HUES6 (cell line): ENCODE data around the gene EZR.
"Not testable (repeated sequence)": the region's sequence is repeated elsewhere in the genome, so short reads cannot be mapped to it uniquely, and the experiment has no call there.

ENCODE experiments used
- H3K27ac ChIP-seq: 2 replicates; pipeline ENCODE4 v1.7.0; 2013; ENCODE audit warnings: low read depth, mild to moderate bottlenecking, low read length, inconsistent platforms
- H3K27me3 ChIP-seq: 2 replicates; pipeline ENCODE4 v1.6.1; 2013; ENCODE audit warnings: low read length; ENCODE audit not compliant: control insufficient read depth, insufficient read depth
- H3K36me3 ChIP-seq: 2 replicates; pipeline ENCODE4 v1.6.1; 2013; ENCODE audit warnings: low read length; ENCODE audit not compliant: control insufficient read depth, insufficient read depth
- H3K4me1 ChIP-seq: 2 replicates; pipeline ENCODE4 v1.6.1; 2013; ENCODE audit warnings: low read length; ENCODE audit not compliant: control insufficient read depth, insufficient read depth
- H3K4me3 ChIP-seq: 2 replicates; pipeline ENCODE4 v1.5.1; 2013; ENCODE audit warnings: low read depth, low read length
- H3K9ac ChIP-seq: one replicate; pipeline ENCODE4 v1.6.1; 2013; ENCODE audit warnings: mild to moderate bottlenecking, low read length
- H3K9me3 ChIP-seq: 2 replicates; pipeline ENCODE4 v1.6.1; 2013; ENCODE audit warnings: low read depth, low read length; ENCODE audit not compliant: control insufficient read depth, insufficient read depth

The EZR gene

GRCh38 chr6:158828807-158829206 lies 9.6 kb upstream of the EZR start:
- H3K4me1 ChIP-seq = peaks cover 10% of the 10 kb centered on the region; the same call in 1 of the 2 replicates

DNA sequence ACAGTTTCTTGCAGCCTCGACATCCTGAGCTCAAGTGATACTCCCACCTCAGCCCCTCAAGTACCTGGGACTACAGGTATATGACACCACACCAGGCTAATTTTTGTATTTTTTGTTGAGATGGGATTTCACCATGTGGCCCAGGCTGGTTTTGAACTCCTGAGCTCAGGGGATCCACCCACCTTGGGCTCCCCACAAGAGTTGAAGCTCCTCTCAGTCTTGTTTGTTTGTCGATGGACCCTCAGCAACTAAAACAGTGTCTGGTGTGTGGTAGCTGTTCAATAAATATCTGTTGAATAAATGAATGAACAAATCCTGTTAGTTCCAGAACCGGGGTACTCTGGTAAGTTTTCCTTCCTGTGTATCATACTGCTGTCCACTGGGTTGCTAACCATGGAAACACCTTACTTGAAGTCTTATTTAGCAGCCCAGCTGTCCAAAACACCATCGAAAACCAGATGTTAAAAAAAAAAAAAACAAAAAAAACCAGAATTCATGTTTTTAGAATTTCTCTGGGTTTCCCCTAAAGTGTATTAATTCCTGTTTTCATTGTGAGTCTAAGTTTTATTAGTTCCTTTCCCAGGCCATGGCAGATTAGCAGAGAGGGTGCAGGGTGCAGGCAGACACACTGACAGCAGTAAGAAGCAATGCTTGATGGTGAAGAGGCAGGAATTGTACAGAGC lies 7.8 kb upstream of the EZR start:
- H3K9ac ChIP-seq = no peak overlapping the region
- H3K27ac ChIP-seq = no peak overlapping the region
- no peak overlapping the region for H3K4me3 ChIP-seq
- H3K36me3 ChIP-seq = no peaks in the 10 kb centered on the region
- no peaks in the 10 kb centered on the region for H3K9me3 ChIP-seq
- H3K4me1 ChIP-seq = peaks cover 21% of the 10 kb centered on the region
- H3K27me3 ChIP-seq = no peaks in the 10 kb centered on the region

More at GRCh38 chr6:158828807-158829206, 9.6 kb upstream of the EZR start:
- Histone ChIP-seq H3K9ac (no peak overlapping the region), H3K27me3 (no peaks in the 10 kb centered on the region), H3K36me3 (no peaks in the 10 kb centered on the region), H3K27ac (no peak overlapping the region), H3K4me3 (no peak overlapping the region), H3K9me3 (no peaks in the 10 kb centered on the region)

DNA sequence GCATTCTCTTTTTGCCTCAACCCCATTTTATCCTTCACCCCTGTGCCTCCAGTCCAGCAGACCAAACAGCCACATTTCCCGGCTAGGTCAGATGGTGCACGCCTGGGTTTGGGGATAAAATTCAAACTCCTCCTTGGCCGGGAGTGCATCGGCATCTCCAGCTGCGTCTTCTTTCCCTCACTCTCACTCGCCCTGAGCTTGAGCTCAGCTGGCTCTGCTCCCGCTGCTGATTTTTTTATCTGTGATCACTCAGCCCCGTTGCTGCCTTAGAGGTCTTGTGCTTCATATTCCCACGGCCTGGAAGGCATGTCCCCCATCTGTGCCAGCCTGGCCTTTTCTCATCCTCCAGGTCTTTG lies 6.8 kb upstream of the EZR start:
- Histone ChIP-seq H3K9ac (no peak overlapping the region), H3K27ac (no peak overlapping the region), H3K4me3 (no peak overlapping the region), H3K27me3 (no peaks in the 10 kb centered on the region), H3K36me3 (no peaks in the 10 kb centered on the region), H3K9me3 (no peaks in the 10 kb centered on the region), H3K4me1 (peaks cover 21% of the 10 kb centered on the region)

DNA sequence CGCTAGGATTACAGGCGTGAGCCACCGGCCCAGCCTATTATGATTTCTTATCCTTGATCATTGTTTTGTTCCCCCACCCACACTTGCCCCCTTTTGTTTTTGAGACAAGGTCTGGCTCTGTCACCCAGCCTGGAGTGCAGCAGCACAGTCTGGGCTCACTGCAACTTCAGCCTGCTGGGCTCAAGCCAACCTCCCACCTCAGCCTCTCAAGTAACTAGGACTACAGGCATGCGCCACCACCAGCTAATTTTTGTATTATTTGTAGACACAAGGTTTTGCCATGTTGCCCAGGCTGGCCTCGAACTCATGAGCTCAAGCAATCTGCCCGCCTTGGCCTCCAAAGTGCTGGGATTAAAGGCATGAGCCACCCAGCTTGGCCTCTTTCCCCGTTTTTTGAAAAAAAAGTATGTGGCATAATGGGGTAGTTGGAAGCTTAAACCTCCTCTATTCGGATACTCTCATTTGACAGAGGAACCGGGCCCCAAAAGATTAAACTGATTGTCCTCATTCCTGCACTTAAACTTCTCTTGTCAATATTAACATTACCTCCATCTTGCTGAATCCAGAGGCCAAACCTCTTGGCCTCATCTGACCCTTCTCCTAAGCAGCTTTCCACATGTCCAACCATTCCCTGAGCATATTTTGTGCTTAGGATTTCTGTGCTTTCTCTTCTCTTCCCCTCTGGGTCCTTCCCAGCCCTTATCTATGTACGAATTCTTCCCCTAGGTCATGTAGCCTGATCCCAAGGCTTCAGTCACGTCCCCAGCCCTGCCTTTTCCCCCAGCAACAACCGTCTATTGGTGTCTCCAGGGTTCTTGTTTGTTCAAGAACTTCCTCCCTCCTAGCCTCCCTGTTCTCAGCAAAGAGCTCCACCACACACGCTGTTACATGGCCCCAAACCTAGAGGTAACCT lies 6.1 kb upstream of the EZR start:
- Histone ChIP-seq H3K27me3 (no peaks in the 10 kb centered on the region), H3K9ac (no peak overlapping the region), H3K36me3 (no peaks in the 10 kb centered on the region), H3K4me1 (peaks cover 21% of the 10 kb centered on the region), H3K4me3 (no peak overlapping the region), H3K27ac (no peak overlapping the region), H3K9me3 (no peaks in the 10 kb centered on the region; the same call in 1 of the 2 replicates)

- H3K27ac ChIP-seq, H3K4me3 ChIP-seq, H3K9ac ChIP-seq, H3K9me3 ChIP-seq, H3K27me3 ChIP-seq, H3K36me3 ChIP-seq: not testable (repeated sequence)
- peaks cover 16% of the 10 kb centered on the region for H3K4me1 ChIP-seq
Observed at GRCh38 chr6:158823616-158824015, 4.4 kb upstream of the EZR start.

GRCh38 chr6:158819977-158820622 lies 932 bp upstream of the EZR start:
- Histone ChIP-seq H3K9ac (no peak overlapping the region), H3K27ac (no peak overlapping the region; the same call in 1 of the 2 replicates), H3K4me3 (no peak overlapping the region), H3K27me3 (peaks cover 3% of the 10 kb centered on the region; the same call in 1 of the 2 replicates), H3K4me1 (peaks cover 26% of the 10 kb centered on the region), H3K36me3 (peaks cover 29% of the 10 kb centered on the region), H3K9me3 (no peaks in the 10 kb centered on the region; the same call in 1 of the 2 replicates)

GRCh38 chr6:158818581-158819212 lies 471 bp downstream of the EZR start:
- Histone ChIP-seq H3K27ac (peak overlapping the region; percentile 82; the same call in 1 of the 2 replicates), H3K4me1 (peaks cover 38% of the 10 kb centered on the region), H3K9ac (peak overlapping the region; percentile 93), H3K4me3 (peak overlapping the region; percentile 83), H3K36me3 (peaks cover 42% of the 10 kb centered on the region), H3K27me3 (peaks cover 3% of the 10 kb centered on the region; the same call in 1 of the 2 replicates), H3K9me3 (no peaks in the 10 kb centered on the region; the same call in 1 of the 2 replicates)

DNA sequence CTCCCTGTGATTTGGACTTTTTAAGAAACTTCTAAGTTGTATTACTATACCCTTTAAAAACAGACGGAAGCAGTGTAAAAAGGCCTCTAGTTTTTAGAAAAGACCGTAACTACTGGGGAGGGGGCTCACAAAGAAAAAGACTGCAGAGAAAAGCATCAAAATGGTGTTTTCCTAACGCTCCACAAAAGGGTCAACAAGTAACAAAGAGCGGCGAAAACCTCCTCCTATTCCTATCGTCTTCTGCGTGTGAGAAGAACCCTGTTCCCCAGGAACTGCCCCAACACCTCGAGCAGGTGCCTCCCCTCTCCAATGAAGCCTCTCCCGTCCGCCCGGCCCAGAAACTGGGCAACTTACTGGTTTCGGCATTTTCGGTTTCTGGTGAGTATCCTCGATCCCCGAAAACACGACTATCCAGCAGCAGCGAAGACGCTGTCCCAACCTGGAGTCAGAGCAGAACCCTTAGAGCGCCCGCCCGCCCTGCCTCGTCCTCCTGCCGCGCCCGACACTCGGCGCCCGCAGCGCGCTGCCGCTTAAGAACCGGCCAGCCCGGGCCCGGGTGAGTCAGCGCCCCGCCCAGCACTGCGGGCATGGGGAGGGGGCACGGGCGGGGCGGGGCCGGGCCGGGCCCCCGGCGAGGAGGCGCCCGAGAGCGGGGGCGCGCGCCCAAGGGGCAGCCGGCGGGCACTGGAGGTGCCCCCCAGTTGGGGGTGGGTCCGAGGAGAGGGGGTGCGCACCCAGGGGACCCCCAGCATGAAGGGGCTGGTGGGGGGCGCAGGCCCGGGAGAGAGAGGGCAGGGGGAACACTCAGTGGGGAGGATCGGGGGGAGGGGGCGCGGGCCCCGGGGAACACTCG lies 1.2 kb downstream of the EZR start:
- H3K36me3 ChIP-seq = peaks cover 50% of the 10 kb centered on the region
- H3K4me3 ChIP-seq = peak overlapping the region; percentile 83
- H3K27me3 ChIP-seq = peaks cover 3% of the 10 kb centered on the region; the same call in 1 of the 2 replicates
- no peaks in the 10 kb centered on the region; the same call in 1 of the 2 replicates for H3K9me3 ChIP-seq
- peak overlapping the region; percentile 93 for H3K9ac ChIP-seq
- peaks cover 41% of the 10 kb centered on the region for H3K4me1 ChIP-seq
- H3K27ac ChIP-seq = peak overlapping the region; percentile 45; the same call in 1 of the 2 replicates

DNA sequence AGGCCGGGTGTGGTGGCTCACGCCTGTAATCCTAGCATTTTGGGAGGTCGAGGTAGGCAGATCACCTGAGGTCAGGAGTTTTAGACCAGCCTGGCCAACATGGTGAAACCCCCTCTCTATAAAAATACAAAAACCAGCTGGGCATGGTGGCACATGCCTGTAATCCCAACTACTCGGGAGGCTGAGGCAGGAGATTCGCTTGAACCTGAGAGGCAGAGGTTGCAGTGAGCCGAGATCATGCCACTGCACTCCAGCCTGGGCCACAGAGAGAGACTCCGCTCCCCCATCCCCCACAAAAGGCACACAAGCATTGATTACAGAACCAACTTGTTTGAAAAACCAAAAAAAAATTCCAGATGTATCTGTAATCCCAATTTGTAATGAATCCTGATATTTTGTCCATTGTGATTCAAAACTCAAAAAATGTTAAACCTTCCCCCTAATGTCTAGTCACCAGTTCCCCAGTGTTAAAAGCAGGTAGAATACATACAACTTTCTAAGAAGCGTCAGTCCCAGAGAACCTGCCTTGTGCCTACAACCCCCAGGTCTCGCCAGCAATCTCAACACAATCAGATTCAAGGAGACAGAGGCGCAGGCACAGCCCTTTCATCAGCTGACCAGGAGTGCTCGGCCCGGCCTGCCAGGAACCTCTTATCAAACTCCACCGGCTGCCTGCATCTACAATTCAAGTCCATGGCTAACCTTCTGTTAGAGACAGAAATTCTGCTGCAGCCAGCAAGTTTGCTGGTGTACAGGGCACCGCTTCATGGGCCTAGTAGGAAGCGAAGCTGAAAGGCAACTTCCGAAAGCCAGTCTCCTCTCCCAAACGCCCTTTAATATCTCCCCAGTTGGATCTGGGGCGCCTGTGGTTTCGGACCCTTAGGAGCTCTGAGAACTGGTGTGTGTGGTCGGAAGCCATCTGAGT lies 2.1 kb downstream of the EZR start:
- peaks cover 58% of the 10 kb centered on the region for H3K36me3 ChIP-seq
- no peaks in the 10 kb centered on the region; the same call in 1 of the 2 replicates for H3K9me3 ChIP-seq
- peaks cover 3% of the 10 kb centered on the region; the same call in 1 of the 2 replicates for H3K27me3 ChIP-seq
- H3K4me1 ChIP-seq = peaks cover 42% of the 10 kb centered on the region
- H3K27ac ChIP-seq = peak overlapping the region; percentile 45; the same call in 1 of the 2 replicates
- H3K9ac ChIP-seq = peak overlapping the region; percentile 92
- H3K4me3 ChIP-seq = peak overlapping the region; percentile 83
